H9 (cell line): ENCODE measurements around the gene YBEY. TPM values are rescaled to one million over a fixed set of nuclear protein-coding genes. Genes with fewer than 3 reads are reported as not detected.

Experiments used
- DNase-seq: peaks from one replicate; pipeline ENCODE4 v3.0.0-alpha.2; 2017
- H2AFZ ChIP-seq: one replicate; pipeline ENCODE4 v1.6.1; 2013; ENCODE audit warnings: mild to moderate bottlenecking, low read length, control low read depth, moderate library complexity
- H2AK5ac ChIP-seq: 2 replicates; pipeline ENCODE4 v1.6.1; 2013; ENCODE audit warnings: low read length, control low read depth, mixed read lengths; ENCODE audit not compliant: insufficient read length
- H2BK120ac ChIP-seq: one replicate; pipeline ENCODE4 v1.6.1; 2013; ENCODE audit warnings: low read depth, mild to moderate bottlenecking, low read length, control low read depth, inconsistent platforms; ENCODE audit not compliant: poor library complexity, severe bottlenecking
- H2BK12ac ChIP-seq: 2 replicates; pipeline ENCODE4 v1.6.1; 2013; ENCODE audit warnings: low read length, control low read depth, mixed read lengths, low read depth; ENCODE audit not compliant: insufficient read length
- H2BK15ac ChIP-seq: 2 replicates; pipeline ENCODE4 v1.6.1; 2013; ENCODE audit warnings: low read depth, low read length, control low read depth
- H2BK20ac ChIP-seq: one replicate; pipeline ENCODE4 v1.6.1; 2013; ENCODE audit warnings: low read depth, mild to moderate bottlenecking, low read length, control low read depth, inconsistent platforms; ENCODE audit not compliant: poor library complexity, severe bottlenecking
- H2BK5ac ChIP-seq: 2 replicates; pipeline ENCODE4 v1.6.1; 2013; ENCODE audit warnings: low read length, control low read depth, mixed read lengths; ENCODE audit not compliant: insufficient read length
- H3K14ac ChIP-seq: 2 replicates; pipeline ENCODE4 v1.6.1; 2013; ENCODE audit warnings: low read length, control low read depth; ENCODE audit not compliant: insufficient read depth
- H3K18ac ChIP-seq: 2 replicates; pipeline ENCODE4 v1.6.1; 2013; ENCODE audit warnings: low read depth, mild to moderate bottlenecking, mixed read lengths, low read length, control low read depth; ENCODE audit not compliant: insufficient read length
- H3K23ac ChIP-seq: 2 replicates; pipeline ENCODE4 v1.6.1; 2013; ENCODE audit warnings: low read length, control low read depth, mixed read lengths, low read depth; ENCODE audit not compliant: insufficient read length
- H3K23me2 ChIP-seq: 2 replicates; pipeline ENCODE4 v1.6.1; 2013; ENCODE audit warnings: low read depth, mild to moderate bottlenecking, mixed read lengths, low read length, control low read depth; ENCODE audit not compliant: insufficient read length, poor library complexity, severe bottlenecking
- H3K27ac ChIP-seq: 2 replicates; pipeline ENCODE4 v1.5.1; 2013; ENCODE audit warnings: low read length, control low read depth, mixed read lengths, low read depth; ENCODE audit not compliant: insufficient read length
- H3K27me3 ChIP-seq: 2 replicates; pipeline ENCODE4 v1.6.1; 2013; ENCODE audit warnings: low read length, control low read depth, inconsistent platforms; ENCODE audit not compliant: insufficient read depth
- H3K4ac ChIP-seq: 2 replicates; pipeline ENCODE4 v1.6.1; 2013; ENCODE audit warnings: low read depth, mild to moderate bottlenecking, control low read depth, inconsistent platforms, low read length, moderate library complexity
- H3K4me1 ChIP-seq: 2 replicates; pipeline ENCODE4 v1.6.1; 2013; ENCODE audit warnings: low read length, control low read depth, inconsistent platforms; ENCODE audit not compliant: insufficient read depth
- H3K4me2 ChIP-seq: 2 replicates; pipeline ENCODE4 v1.6.1; 2013; ENCODE audit warnings: low read length, control low read depth, mixed read lengths; ENCODE audit not compliant: insufficient read length, insufficient read depth
- H3K56ac ChIP-seq: 2 replicates; pipeline ENCODE4 v1.6.1; 2013; ENCODE audit warnings: low read depth, mild to moderate bottlenecking, mixed read lengths, low read length, control low read depth; ENCODE audit not compliant: insufficient read length
- H3K79me1 ChIP-seq: 2 replicates; pipeline ENCODE4 v1.6.1; 2013; ENCODE audit warnings: low read depth, mild to moderate bottlenecking, moderate library complexity, low read length, control low read depth, inconsistent platforms; ENCODE audit not compliant: insufficient read depth, poor library complexity, severe bottlenecking
- H3K79me2 ChIP-seq: 2 replicates; pipeline ENCODE4 v1.6.1; 2013; ENCODE audit warnings: low read length, control low read depth, inconsistent platforms; ENCODE audit not compliant: insufficient read depth
- H3K9ac ChIP-seq: 2 replicates; pipeline ENCODE4 v1.6.1; 2013; ENCODE audit warnings: low read length, control low read depth, mixed read lengths; ENCODE audit not compliant: insufficient read length; ENCODE audit errors: extremely low read depth
- H3K9me3 ChIP-seq: one replicate; pipeline ENCODE4 v1.6.1; 2013; ENCODE audit warnings: low read depth, low read length, inconsistent platforms; ENCODE audit not compliant: control insufficient read depth
- H3T11ph ChIP-seq: one replicate; pipeline ENCODE4 v1.6.1; 2013; ENCODE audit warnings: mild to moderate bottlenecking, low read length, control low read depth, inconsistent platforms
- H4K20me1 ChIP-seq: one replicate; pipeline ENCODE4 v1.6.1; 2013; ENCODE audit not compliant: control insufficient read depth, insufficient read length, insufficient read depth
- H4K5ac ChIP-seq: 2 replicates; pipeline ENCODE4 v1.6.1; 2013; ENCODE audit warnings: low read depth, mild to moderate bottlenecking, mixed read lengths, low read length, control low read depth; ENCODE audit not compliant: insufficient read length
- H4K8ac ChIP-seq: replicated peaks from 2 replicates; pipeline ENCODE4 v1.6.1; 2013; ENCODE audit warnings: low read length, control low read depth, mixed read lengths, low read depth; ENCODE audit not compliant: insufficient read length
- H4K91ac ChIP-seq: 2 replicates; pipeline ENCODE4 v1.6.1; 2013; ENCODE audit warnings: low read depth, mild to moderate bottlenecking, moderate library complexity, mixed read lengths, low read length, control low read depth; ENCODE audit not compliant: insufficient read length
- H3K27ac Mint-ChIP-seq, 3 experiments: 2 replicates in 2 of 3; 3 replicates in 1 of 3; pipeline ENCODE4 v1.8.0; 2020 to 2021; ENCODE audit warnings: mixed read lengths in 3 of 3, mild to moderate bottlenecking in 1 of 3, moderate library complexity in 1 of 3
- H3K27me3 Mint-ChIP-seq: 2 replicates; pipeline ENCODE4 v1.8.0; 2021; ENCODE audit warnings: low read depth, mild to moderate bottlenecking, moderate library complexity, mixed read lengths
- H3K36me3 Mint-ChIP-seq, 3 experiments: 2 replicates in 2 of 3; 3 replicates in 1 of 3; pipeline ENCODE4 v1.8.0; 2020 to 2021; ENCODE audit warnings: low read depth in 3 of 3, mixed read lengths in 3 of 3; ENCODE audit not compliant: insufficient read depth in 1 of 3
- H3K4me1 Mint-ChIP-seq, 2 experiments: 2 replicates each; pipeline ENCODE4 v1.8.0; 2020; ENCODE audit warnings: mixed read lengths in 2 of 2
- H3K4me3 Mint-ChIP-seq, 2 experiments: 2 replicates in 1 of 2; 3 replicates in 1 of 2; pipeline ENCODE4 v1.8.0; 2020 to 2021; ENCODE audit warnings: mild to moderate bottlenecking in 2 of 2, mixed read lengths in 2 of 2, moderate library complexity in 1 of 2
- H3K9me3 Mint-ChIP-seq, 2 experiments: 2 replicates in 1 of 2; 3 replicates in 1 of 2; pipeline ENCODE4 v1.8.0; 2020; ENCODE audit warnings: mild to moderate bottlenecking in 2 of 2, mixed read lengths in 2 of 2, moderate library complexity in 1 of 2
- WGBS: extraction: QIAGEN DNeasy Blood & Tissue Kit; methylation state at CpG from one replicate; pipeline ENCODE4 v1.1.7; 2013; ENCODE audit warnings: missing lambda C conversion rate, low lambda C conversion rate, mixed read lengths; ENCODE audit not compliant: insufficient read length; ENCODE audit errors: extremely low coverage; 5-methylcytosine and 5-hydroxymethylcytosine counted together
- total RNA-seq: library from RNA; stranded (reverse); gene quantifications from 2 replicates; pipeline ENCODE4 v1.2.1, GENCODE V29; 2021
- TF ChIP-seq, protein P1 (sequence below): fragments of 200-600 bp; sonication (generic); conservative IDR thresholded peaks from 3 replicates; pipeline ENCODE4 v1.8.0; 2021; ENCODE audit warnings: antibody characterized with exemption, mild to moderate bottlenecking

The YBEY gene
- total RNA-seq, 1 experiment from 2014 or later = 26.2 TPM

DNA sequence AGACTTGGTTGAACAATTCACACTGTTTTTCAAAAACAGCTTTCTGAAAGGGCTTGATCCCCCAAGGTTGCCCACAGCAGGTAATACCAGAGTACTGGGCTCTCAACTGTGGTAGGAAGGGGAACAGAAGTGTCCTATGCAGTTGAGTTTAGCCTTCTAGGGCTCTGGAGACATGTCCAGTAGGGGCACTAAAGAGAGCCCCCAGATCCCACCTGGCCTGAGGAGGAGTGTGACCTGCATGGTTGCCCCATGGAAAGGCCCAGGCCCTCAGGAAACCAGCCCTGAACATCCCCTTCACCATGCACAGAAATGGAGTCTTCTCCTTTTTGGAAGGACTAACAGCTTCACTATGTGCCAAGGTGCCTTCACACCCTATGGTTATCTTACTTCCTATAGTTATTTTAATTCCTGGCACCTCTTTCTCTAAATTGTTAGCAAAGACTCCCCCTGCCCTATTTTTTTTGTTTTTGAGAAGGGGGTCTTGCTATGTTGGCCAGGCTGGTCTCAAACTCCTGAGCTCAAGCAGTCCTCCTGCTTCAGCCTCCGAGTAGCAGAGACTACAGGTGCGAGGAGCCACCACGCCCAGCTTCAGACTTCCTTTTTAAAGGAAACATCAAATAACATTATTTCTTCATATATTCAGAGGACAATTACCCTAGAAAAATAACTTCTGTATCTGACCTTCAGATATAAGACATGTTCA, 40.8 kb upstream of the YBEY start:
- no peak overlapping the region for H3K14ac ChIP-seq
- TF ChIP-seq, protein P1, sequence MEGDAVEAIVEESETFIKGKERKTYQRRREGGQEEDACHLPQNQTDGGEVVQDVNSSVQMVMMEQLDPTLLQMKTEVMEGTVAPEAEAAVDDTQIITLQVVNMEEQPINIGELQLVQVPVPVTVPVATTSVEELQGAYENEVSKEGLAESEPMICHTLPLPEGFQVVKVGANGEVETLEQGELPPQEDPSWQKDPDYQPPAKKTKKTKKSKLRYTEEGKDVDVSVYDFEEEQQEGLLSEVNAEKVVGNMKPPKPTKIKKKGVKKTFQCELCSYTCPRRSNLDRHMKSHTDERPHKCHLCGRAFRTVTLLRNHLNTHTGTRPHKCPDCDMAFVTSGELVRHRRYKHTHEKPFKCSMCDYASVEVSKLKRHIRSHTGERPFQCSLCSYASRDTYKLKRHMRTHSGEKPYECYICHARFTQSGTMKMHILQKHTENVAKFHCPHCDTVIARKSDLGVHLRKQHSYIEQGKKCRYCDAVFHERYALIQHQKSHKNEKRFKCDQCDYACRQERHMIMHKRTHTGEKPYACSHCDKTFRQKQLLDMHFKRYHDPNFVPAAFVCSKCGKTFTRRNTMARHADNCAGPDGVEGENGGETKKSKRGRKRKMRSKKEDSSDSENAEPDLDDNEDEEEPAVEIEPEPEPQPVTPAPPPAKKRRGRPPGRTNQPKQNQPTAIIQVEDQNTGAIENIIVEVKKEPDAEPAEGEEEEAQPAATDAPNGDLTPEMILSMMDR = no peak; the same call in 2 of the 3 replicates
- H3T11ph ChIP-seq = no peak overlapping the region
- Mint-ChIP-seq H3K9me3 (no peaks in the 10 kb centered on the region), H3K4me3 (no peak overlapping the region), H3K4me1 (no peaks in the 10 kb centered on the region; a peak in 1 of 4 replicates), H3K27me3 (no peaks in the 10 kb centered on the region), H3K27ac (no peak overlapping the region; a peak in 1 of 7 replicates), H3K36me3 (peaks cover 53 to 93% (median 84%) of the 10 kb centered on the region in 3 experiments)
- H3K4me1 ChIP-seq = no peaks in the 10 kb centered on the region
- H3K9me3 ChIP-seq = no peaks in the 10 kb centered on the region
- H3K4ac ChIP-seq = no peak overlapping the region
- no peak overlapping the region for H4K91ac ChIP-seq
- no peak overlapping the region for H2BK20ac ChIP-seq
- no peak overlapping the region for H4K5ac ChIP-seq
- no peak overlapping the region for H2BK5ac ChIP-seq
- H4K20me1 ChIP-seq = no peaks in the 10 kb centered on the region
- no peaks in the 10 kb centered on the region for H3K23me2 ChIP-seq
- H3K56ac ChIP-seq = no peak overlapping the region
- no CpG with 5 or more reads among the region's 3 CpGs for WGBS
- no peak overlapping the region for H2BK120ac ChIP-seq
- H3K79me2 ChIP-seq = no peaks in the 10 kb centered on the region
- no peak overlapping the region for H2AFZ ChIP-seq
- H3K27me3 ChIP-seq = no peaks in the 10 kb centered on the region
- H3K18ac ChIP-seq = no peak overlapping the region
- DNase-seq = no peak
- H4K8ac ChIP-seq = no peak overlapping the region
- no peak overlapping the region for H2AK5ac ChIP-seq
- H3K79me1 ChIP-seq = no peaks in the 10 kb centered on the region
- no peak overlapping the region for H2BK15ac ChIP-seq
- no peak overlapping the region for H3K9ac ChIP-seq
- no peak overlapping the region for H3K4me2 ChIP-seq
- no peak overlapping the region for H2BK12ac ChIP-seq
- H3K23ac ChIP-seq = no peak overlapping the region
- H3K27ac ChIP-seq = no peak overlapping the region
